B cell (primary cell): ENCODE measurements around the gene BTG2. TPM values are rescaled to one million over a fixed set of nuclear protein-coding genes. Genes with fewer than 3 reads are reported as not detected.
"Not testable (repeated sequence)": the region's sequence is repeated elsewhere in the genome, so short reads cannot be mapped to it uniquely, and the experiment has no call there.

Source experiments
- ATAC-seq: fragments of 200-7000 bp; cut with Tn5 transposase; one replicate; pipeline ENCODE4 v1.10.0; 2021; ENCODE audit warnings: low read depth, mild to moderate bottlenecking, moderate number of reproducible peaks, moderate library complexity
- CTCF ChIA-PET: fragments of 350-600 bp; sonication (Branson Sonifier 250); formaldehyde crosslinking; loops from one replicate; lab custom pipeline; 2021; ENCODE audit warnings: antibody characterized with exemption, inconsistent platforms; lab: Charles Lee
- POLR2A ChIA-PET: fragments of 350-600 bp; sonication (Branson Sonifier 250); formaldehyde crosslinking; loops from one replicate; lab custom pipeline; 2021; ENCODE audit warnings: antibody characterized with exemption; lab: Charles Lee
- DNase-seq: peaks from one replicate; pipeline ENCODE4 v3.0.0; 2013
- H2AFZ ChIP-seq: 2 replicates; pipeline ENCODE4 v1.6.1; 2012; ENCODE audit warnings: mild to moderate bottlenecking, low read depth, low read length; ENCODE audit not compliant: insufficient read depth, poor library complexity, severe bottlenecking
- H3K27ac ChIP-seq, 2 donors: 1 replicate in 1 of 2; 2 replicates in 1 of 2; pipeline ENCODE4 v1.5.1; 2012 to 2013; ENCODE audit warnings: low read length in 2 of 2, mild to moderate bottlenecking in 2 of 2, moderate library complexity in 1 of 2
- H3K27me3 ChIP-seq, 4 experiments: fragments of 200-600 bp in 1 of 4; sonication (generic) in 1 of 4; replicated peaks in 1 of 4; 1 replicate in 2 of 4; 2 replicates in 2 of 4; pipeline versions ENCODE4 v1.6.1 to v1.7.0; 2013 to 2016; ENCODE audit warnings: low read length in 3 of 4, mild to moderate bottlenecking in 2 of 4, mixed read lengths in 1 of 4, moderate library complexity in 1 of 4; ENCODE audit not compliant: insufficient read depth in 4 of 4, control insufficient read depth in 3 of 4; ENCODE audit errors: control extremely low read depth in 1 of 4
- H3K36me3 ChIP-seq, 2 experiments: replicated peaks in 1 of 2; 1 replicate in 1 of 2; 2 replicates in 1 of 2; pipeline versions ENCODE4 v1.6.1 to v1.7.1; 2013; ENCODE audit warnings: low read length in 1 of 2; ENCODE audit not compliant: insufficient read depth in 2 of 2, control insufficient read depth in 1 of 2; ENCODE audit errors: control extremely low read depth in 1 of 2, extremely low read depth in 1 of 2
- H3K4me1 ChIP-seq, 2 donors: fragments of 200-600 bp in 1 of 2; sonication (generic) in 1 of 2; 1 replicate in 1 of 2; 2 replicates in 1 of 2; pipeline versions ENCODE4 v1.5.1 to v1.6.1; 2013 to 2017; ENCODE audit warnings: low read length in 2 of 2; ENCODE audit not compliant: control insufficient read depth in 2 of 2, insufficient read depth in 2 of 2
- H3K4me2 ChIP-seq: replicated peaks from 2 replicates; pipeline ENCODE3; 2012; ENCODE audit warnings: mild to moderate bottlenecking, low read depth, low read length; ENCODE audit not compliant: poor library complexity, severe bottlenecking
- H3K4me3 ChIP-seq, 5 experiments: fragments of 200-600 bp in 1 of 5; sonication (generic) in 1 of 5; 1 replicate in 3 of 5; 2 replicates in 2 of 5; pipeline versions ENCODE4 v1.5.1 to v1.7.0; 2011 to 2016; ENCODE audit warnings: low read length in 4 of 5, mild to moderate bottlenecking in 4 of 5, low read depth in 2 of 5, control low read depth in 1 of 5, moderate library complexity in 1 of 5; ENCODE audit not compliant: insufficient read depth in 1 of 5; ENCODE audit errors: control extremely low read depth in 1 of 5, extremely low read depth in 1 of 5
- H3K79me2 ChIP-seq: fragments of 200-600 bp; sonication (generic); one replicate; pipeline ENCODE4 v1.6.0; 2016; ENCODE audit warnings: low read length; ENCODE audit not compliant: control insufficient read depth, insufficient read depth
- H3K9ac ChIP-seq: fragments of 200-600 bp; sonication (generic); 2 replicates; pipeline ENCODE4 v1.6.1; 2017; ENCODE audit warnings: mild to moderate bottlenecking, low read length, moderate library complexity
- H3K9me3 ChIP-seq, 3 donors: one replicate each; pipeline versions ENCODE4 v1.6.1 to v1.7.1; 2013; ENCODE audit warnings: low read length in 2 of 3; ENCODE audit not compliant: control insufficient read depth in 2 of 3, insufficient read depth in 1 of 3; ENCODE audit errors: control extremely low read depth in 1 of 3
- H4K20me1 ChIP-seq: 2 replicates; pipeline ENCODE4 v1.6.0; 2012; ENCODE audit warnings: mild to moderate bottlenecking, low read length; ENCODE audit not compliant: insufficient read depth, control insufficient read depth, poor library complexity, severe bottlenecking
- H3K27ac Mint-ChIP-seq: one replicate; pipeline ENCODE4 v1.8.0; 2021; ENCODE audit warnings: mixed read lengths
- H3K27me3 Mint-ChIP-seq: one replicate; pipeline ENCODE4 v1.8.0; 2021; ENCODE audit warnings: mixed read lengths
- H3K4me1 Mint-ChIP-seq: one replicate; pipeline ENCODE4 v1.8.0; 2021; ENCODE audit warnings: mixed read lengths
- H3K4me3 Mint-ChIP-seq: one replicate; pipeline ENCODE4 v1.8.0; 2021; ENCODE audit warnings: mixed read lengths
- H3K9me3 Mint-ChIP-seq: one replicate; pipeline ENCODE4 v1.8.0; 2022; ENCODE audit warnings: mixed read lengths; ENCODE audit not compliant: insufficient read depth
- EZH2 ChIP-seq: IDR thresholded peaks from 2 replicates; pipeline ENCODE4 v1.6.1; 2012; ENCODE audit warnings: borderline replicate concordance, low read depth, mild to moderate bottlenecking, moderate library complexity, low read length; ENCODE audit not compliant: insufficient read depth, poor library complexity, severe bottlenecking
- WGBS: methylation state at CpG from one replicate; pipeline ENCODE4 v1.1.5; 2013; ENCODE audit warnings: missing lambda C conversion rate; ENCODE audit not compliant: insufficient coverage; 5-methylcytosine and 5-hydroxymethylcytosine counted together
- intact Hi-C: fragments of 100-400 bp; cut with micrococcal nuclease; formaldehyde crosslinking; loops from one replicate; pipeline ENCODE4 v1.10.0; 2022
- polyA plus RNA-seq: library from polyadenylated mRNA; depleted of rRNA; stranded (reverse); fragments of >200 nt; gene quantifications from 2 replicates; pipeline ENCODE4 v1.2.3, GENCODE V29; 2012
- total RNA-seq, 2 donors: library from RNA; stranded (reverse); fragments of 120-200 nt in 1 of 2; gene quantifications; 1 replicate in 1 of 2; 2 replicates in 1 of 2; pipeline versions ENCODE4 v1.2.3 to v1.2.4, GENCODE V29; 2013 to 2022
- TF ChIP-seq, protein P1 (sequence below): fragments of 200-600 bp; IDR thresholded peaks from one replicate; pipeline ENCODE4 v1.8.0; 2022; ENCODE audit warnings: antibody characterized with exemption, mild to moderate bottlenecking

The BTG2 gene
- total and polyA plus RNA-seq, 2 donors (not counting 1 experiment from before 2014, with no cell fraction given) = 508 to 778 TPM

DNA sequence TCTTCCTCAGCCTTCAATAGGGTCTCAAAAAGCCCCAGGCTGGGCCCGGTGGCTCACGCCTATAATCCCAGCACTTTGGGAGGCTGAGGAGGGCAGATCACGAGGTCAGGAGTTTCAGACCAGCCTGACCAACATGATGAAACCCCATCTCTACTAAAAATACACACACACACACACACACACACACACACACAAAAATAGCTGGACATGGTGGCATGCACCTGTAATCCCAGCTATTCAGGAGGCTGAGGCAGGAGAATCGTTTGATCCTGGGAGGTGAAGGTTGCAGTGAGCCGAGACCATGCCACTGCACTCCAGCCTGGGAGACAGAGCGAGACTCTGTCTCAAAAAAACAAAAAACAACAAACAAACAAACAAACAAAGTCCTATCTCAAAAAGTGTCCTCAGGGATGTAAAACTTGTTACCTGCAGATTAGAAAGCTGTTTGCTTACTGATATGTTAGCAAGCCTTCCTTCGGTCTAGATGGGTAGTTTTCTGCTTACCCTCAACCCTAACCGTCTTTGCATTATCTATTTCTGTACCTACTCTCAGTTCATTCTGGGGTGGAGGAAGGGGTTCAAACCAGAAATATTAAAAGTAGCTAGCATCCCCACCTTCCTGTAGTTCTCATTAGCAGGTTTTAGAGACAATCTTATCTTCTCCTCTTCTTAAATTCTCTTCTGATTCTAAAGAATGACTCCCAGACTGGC, 5.4 kb upstream of the BTG2 start:
- Histone ChIP-seq H2AFZ (peak overlapping the region; percentile 57), H3K4me1 (peaks cover 91 to 100% of the 10 kb centered on the region in 2 donors), H3K27ac (peak overlapping the region; percentile 76 to 87), H3K9ac (peak overlapping the region; percentile 45), H3K4me2 (peak overlapping the region; percentile 60), H3K4me3 (peak overlapping the region in 3 of 5 experiments; percentile 5 to 26 (median 17)), H3K79me2 (peaks cover 49% of the 10 kb centered on the region)
- intact Hi-C loops = loop anchor here (1.0 kb wide), 1 partner anchor 9 kb away; no protein-coding TSS in a partner anchor
- not testable (repeated sequence) for H4K20me1 ChIP-seq, H3K27me3 Mint-ChIP-seq, H3K9me3 ChIP-seq, ATAC-seq, H3K9me3 Mint-ChIP-seq, H3K27me3 ChIP-seq, H3K36me3 ChIP-seq
- WGBS = no CpG with 5 or more reads among the region's 8 CpGs
- Mint-ChIP-seq H3K4me1 (peaks cover 94% of the 10 kb centered on the region), H3K4me3 (peak overlapping the region; percentile 68), H3K27ac (peak overlapping the region; percentile 93)
- CTCF ChIA-PET = interaction anchor here (0.8 to 4.2 kb wide), 12 partner anchors 9 to 41 kb away, joined by 3 to 80 read pairs (median 11); no protein-coding TSS in a partner anchor
- peak; percentile 49 for DNase-seq
- POLR2A ChIA-PET = interaction anchor here (0.6 to 6.9 kb wide), 11 partner anchors 9 to 38 kb away, joined by 3 to 100 read pairs (median 10); partner anchors contain the start of gene BTG2

DNA sequence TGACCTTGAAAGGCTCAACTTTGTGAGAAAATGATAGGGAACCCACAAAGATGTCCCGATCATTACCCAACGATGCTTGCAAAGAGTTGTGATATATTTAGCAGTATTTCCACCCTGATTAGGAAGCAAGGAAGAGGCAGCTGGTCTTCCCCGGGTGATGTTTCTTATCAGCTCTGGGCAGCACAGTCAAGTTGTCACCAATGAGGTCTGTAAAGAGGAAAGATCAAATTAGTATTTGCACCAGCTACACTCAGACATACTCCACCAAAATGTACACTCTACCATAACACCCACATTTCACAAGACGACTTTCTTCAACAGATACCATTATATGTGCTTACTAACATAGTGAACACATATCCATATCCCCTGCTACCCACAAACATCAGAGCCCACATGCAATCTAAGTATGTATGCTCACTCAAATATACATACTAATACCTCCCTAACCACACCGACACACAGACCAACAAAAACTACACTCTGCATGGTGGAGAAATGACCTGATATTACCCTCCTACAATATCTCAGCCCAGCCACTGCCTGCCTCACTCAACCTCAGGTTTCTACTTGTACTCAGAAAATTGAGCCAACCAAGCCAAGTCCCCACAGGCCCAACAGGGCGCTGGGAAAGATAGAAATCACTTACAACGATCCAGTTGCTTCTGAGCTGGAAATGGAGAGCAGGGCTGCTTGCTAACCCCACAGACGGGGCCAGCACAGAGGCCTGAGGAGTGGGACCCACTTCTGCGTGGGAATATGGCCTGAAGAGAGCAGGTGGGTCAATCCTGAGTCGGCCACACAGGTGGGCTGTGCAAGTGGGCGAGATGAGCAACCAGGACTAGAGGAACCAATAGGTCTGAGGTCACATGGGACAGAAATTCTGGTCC, 4.6 kb upstream of the BTG2 start:
- Mint-ChIP-seq H3K9me3 (no peaks in the 10 kb centered on the region), H3K4me1 (peaks cover 88% of the 10 kb centered on the region), H3K27me3 (no peaks in the 10 kb centered on the region), H3K4me3 (peak overlapping the region; percentile 68), H3K27ac (peak overlapping the region; percentile 93)
- intact Hi-C loops = no loop called here
- POLR2A ChIA-PET = interaction anchor here (1.1 to 6.9 kb wide), 8 partner anchors 8 to 28 kb away, joined by 7 to 100 read pairs (median 12); partner anchors contain the start of gene BTG2
- ATAC-seq = no peak
- peak overlapping the region; percentile 60 for H3K4me2 ChIP-seq
- no peaks in the 10 kb centered on the region for H3K9me3 ChIP-seq
- CTCF ChIA-PET = interaction anchor here (0.8 to 4.2 kb wide), 11 partner anchors 8 to 40 kb away, joined by 3 to 80 read pairs (median 13); no protein-coding TSS in a partner anchor
- WGBS = 47% methylated on average over 10 of the region's 11 CpGs
- H3K36me3 ChIP-seq = no peaks in the 10 kb centered on the region
- peak overlapping the region; percentile 45 for H3K9ac ChIP-seq
- peak overlapping the region in 2 of 5 experiments; percentile 1 to 26 for H3K4me3 ChIP-seq
- peak overlapping the region; percentile 76 to 87 for H3K27ac ChIP-seq
- H3K27me3 ChIP-seq = no peaks in the 10 kb centered on the region
- H2AFZ ChIP-seq = peak overlapping the region; percentile 57
- peaks cover 83 to 93% of the 10 kb centered on the region in 2 donors for H3K4me1 ChIP-seq
- TF ChIP-seq, protein P1, sequence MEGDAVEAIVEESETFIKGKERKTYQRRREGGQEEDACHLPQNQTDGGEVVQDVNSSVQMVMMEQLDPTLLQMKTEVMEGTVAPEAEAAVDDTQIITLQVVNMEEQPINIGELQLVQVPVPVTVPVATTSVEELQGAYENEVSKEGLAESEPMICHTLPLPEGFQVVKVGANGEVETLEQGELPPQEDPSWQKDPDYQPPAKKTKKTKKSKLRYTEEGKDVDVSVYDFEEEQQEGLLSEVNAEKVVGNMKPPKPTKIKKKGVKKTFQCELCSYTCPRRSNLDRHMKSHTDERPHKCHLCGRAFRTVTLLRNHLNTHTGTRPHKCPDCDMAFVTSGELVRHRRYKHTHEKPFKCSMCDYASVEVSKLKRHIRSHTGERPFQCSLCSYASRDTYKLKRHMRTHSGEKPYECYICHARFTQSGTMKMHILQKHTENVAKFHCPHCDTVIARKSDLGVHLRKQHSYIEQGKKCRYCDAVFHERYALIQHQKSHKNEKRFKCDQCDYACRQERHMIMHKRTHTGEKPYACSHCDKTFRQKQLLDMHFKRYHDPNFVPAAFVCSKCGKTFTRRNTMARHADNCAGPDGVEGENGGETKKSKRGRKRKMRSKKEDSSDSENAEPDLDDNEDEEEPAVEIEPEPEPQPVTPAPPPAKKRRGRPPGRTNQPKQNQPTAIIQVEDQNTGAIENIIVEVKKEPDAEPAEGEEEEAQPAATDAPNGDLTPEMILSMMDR = no peak
- no peak for TF ChIP-seq EZH2
- DNase-seq = peak; percentile 36
- peaks cover 4% of the 10 kb centered on the region for H4K20me1 ChIP-seq
- peaks cover 48% of the 10 kb centered on the region for H3K79me2 ChIP-seq
